NCI-H2081 (cell line): ENCODE data around the gene WDR91.

Source experiments
- DNase-seq, 2 experiments: peaks; one replicate each; lab custom pipeline; 2025; lab: John Stamatoyannopoulos, UW

Gene WDR91

GRCh38 chr7:135160098-135160857, 51.0 kb downstream of the WDR91 start:
- no peak for DNase-seq

GRCh38 chr7:135159359-135160085, 51.8 kb downstream of the WDR91 start:
- no peak for DNase-seq

GRCh38 chr7:135158874-135159273, 52.5 kb downstream of the WDR91 start:
- DNase-seq: no peak

- no peak for DNase-seq
Observed at GRCh38 chr7:135158141-135158655, 53.1 kb downstream of the WDR91 start.

- DNase-seq: no peak
Observed at GRCh38 chr7:135156290-135156689, 55.0 kb downstream of the WDR91 start.

GRCh38 chr7:135154734-135155133, 56.6 kb downstream of the WDR91 start:
- DNase-seq: no peak

GRCh38 chr7:135152442-135152841, 58.9 kb downstream of the WDR91 start:
- no peak for DNase-seq

GRCh38 chr7:135151533-135151932, 59.8 kb downstream of the WDR91 start:
- DNase-seq: no peak

- DNase-seq: no peak
Observed at GRCh38 chr7:135151132-135151531, 60.2 kb downstream of the WDR91 start.

GRCh38 chr7:135150072-135150782, 61.1 kb downstream of the WDR91 start:
- no peak for DNase-seq

- DNase-seq: no peak
Observed at GRCh38 chr7:135147899-135148721, 63.2 kb downstream of the WDR91 start, which contains the start of gene TMEM140. TMEM140 (plus strand) TSS chr7:135148072; CDS start chr7:135164442, 16,370 bp downstream.

GRCh38 chr7:135147341-135147898, 63.9 kb downstream of the WDR91 start:
- no peak for DNase-seq

- no peak for DNase-seq
Observed at GRCh38 chr7:135143885-135144668, 67.2 kb downstream of the WDR91 start.
